ENCODE data around the gene SNTB2. TPM values are rescaled to one million over a fixed set of nuclear protein-coding genes. Genes with fewer than 3 reads are reported as not detected.

The SNTB2 gene
- total and polyA plus RNA-seq, 2 of the 13 experiments (the other 11 are each of a cell fraction or from before 2014, with no cell fraction given): 11.5 to 19.2 TPM

GRCh38 chr16:69310653-69311532, 123.9 kb downstream of the SNTB2 start, which contains the start of gene VPS4A (continued):
- TF ChIP-seq SOX13 (IDR thresholded peaks at IDR 0.05): no peak
- peak in 1 of 2 experiments; percentile 51; a peak in 1 of 4 replicates for TF ChIP-seq SOX13 (CRISPR knock-in tag; conservative IDR thresholded peaks at IDR 0.05 in 1 of 2, IDR thresholded peaks at IDR 0.05 in 1 of 2)
- TF ChIP-seq E2F5 (CRISPR knock-in tag; conservative IDR thresholded peaks at IDR 0.05): peak; percentile 20
- TF ChIP-seq ZNF691 (CRISPR knock-in tag; IDR thresholded peaks at IDR 0.05; ENCODE audit: borderline replicate concordance, low read depth): peak; percentile 31; the same call in 1 of the 2 replicates
- TF ChIP-seq ADNP (CRISPR knock-in tag; IDR thresholded peaks at IDR 0.05): 0 out of 2 replicates have a peak, but pooled peaks have one; percentile 16
- TF ChIP-seq KDM5B (CRISPR knock-in tag; IDR thresholded peaks at IDR 0.05; ENCODE audit: borderline replicate concordance): 0 out of 2 replicates have a peak, but pooled peaks have one; percentile 11
- TF ChIP-seq BCL3 (CRISPR knock-in tag; IDR thresholded peaks at IDR 0.05): peak; percentile 79
- TF ChIP-seq ELF3 (CRISPR knock-in tag; IDR thresholded peaks at IDR 0.05): peak; percentile 63; the same call in 1 of the 2 replicates
- no peak for TF ChIP-seq NR2F2 (IDR thresholded peaks at IDR 0.05; ENCODE audit: borderline replicate concordance, low read depth)
- no peak for TF ChIP-seq SOX6 (IDR thresholded peaks at IDR 0.05)
- TF ChIP-seq SOX6 (CRISPR knock-in tag; IDR thresholded peaks at IDR 0.05): 0 out of 2 replicates have a peak, but pooled peaks have one; percentile 25
- TF ChIP-seq ARHGAP35 (CRISPR knock-in tag; IDR thresholded peaks at IDR 0.05; ENCODE audit: borderline replicate concordance): no peak
- no peak for TF ChIP-seq ZNF562 (CRISPR knock-in tag; IDR thresholded peaks at IDR 0.05; ENCODE audit: borderline replicate concordance)
- TF ChIP-seq ZNF644 (CRISPR knock-in tag; IDR thresholded peaks at IDR 0.05; ENCODE audit: low read depth): no peak
- TF ChIP-seq PAX8 (CRISPR knock-in tag; IDR thresholded peaks at IDR 0.05; ENCODE audit: borderline replicate concordance): peak; percentile 80; the same call in 1 of the 2 replicates
- TF ChIP-seq ZNF496 (CRISPR knock-in tag; IDR thresholded peaks at IDR 0.05; ENCODE audit: insufficient replicate concordance): no peak
- TF ChIP-seq ZBTB38 (CRISPR knock-in tag; IDR thresholded peaks at IDR 0.05): peak; percentile 7
- 0 out of 2 replicates have a peak, but pooled peaks have one; percentile 61 for TF ChIP-seq ZNF543 (CRISPR knock-in tag; IDR thresholded peaks at IDR 0.05)
- peak; percentile 84 for TF ChIP-seq YY1 (IDR thresholded peaks at IDR 0.05; ENCODE audit: insufficient read depth, insufficient replicate concordance, low read depth, low read length)
- TF ChIP-seq POGZ (CRISPR knock-in tag; IDR thresholded peaks at IDR 0.05): peak; percentile 77
- TF ChIP-seq ZNF670 (CRISPR knock-in tag; IDR thresholded peaks at IDR 0.05; ENCODE audit: borderline replicate concordance): peak; percentile 32; the same call in 1 of the 2 replicates
- TF ChIP-seq POLR2G (IDR thresholded peaks at IDR 0.05; ENCODE audit: low read depth, low read length): peak; percentile 83
- peak; percentile 92 for TF ChIP-seq HBP1 (CRISPR knock-in tag; IDR thresholded peaks at IDR 0.05; ENCODE audit: low read depth)
- peak; percentile 82 for TF ChIP-seq STAG1 (CRISPR knock-in tag; IDR thresholded peaks at IDR 0.05)
- TF ChIP-seq NR0B2 (CRISPR knock-in tag; IDR thresholded peaks at IDR 0.05): peak; percentile 53
